Globus pallidus (tissue), 1 donor: ENCODE results near the gene CNPY4.

Experiments
- DNase-seq: peaks from one replicate; pipeline ENCODE4 v3.0.0-alpha.2; 2015; ENCODE audit warnings: low spot score

Gene CNPY4, protein sequence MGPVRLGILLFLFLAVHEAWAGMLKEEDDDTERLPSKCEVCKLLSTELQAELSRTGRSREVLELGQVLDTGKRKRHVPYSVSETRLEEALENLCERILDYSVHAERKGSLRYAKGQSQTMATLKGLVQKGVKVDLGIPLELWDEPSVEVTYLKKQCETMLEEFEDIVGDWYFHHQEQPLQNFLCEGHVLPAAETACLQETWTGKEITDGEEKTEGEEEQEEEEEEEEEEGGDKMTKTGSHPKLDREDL

DNA sequence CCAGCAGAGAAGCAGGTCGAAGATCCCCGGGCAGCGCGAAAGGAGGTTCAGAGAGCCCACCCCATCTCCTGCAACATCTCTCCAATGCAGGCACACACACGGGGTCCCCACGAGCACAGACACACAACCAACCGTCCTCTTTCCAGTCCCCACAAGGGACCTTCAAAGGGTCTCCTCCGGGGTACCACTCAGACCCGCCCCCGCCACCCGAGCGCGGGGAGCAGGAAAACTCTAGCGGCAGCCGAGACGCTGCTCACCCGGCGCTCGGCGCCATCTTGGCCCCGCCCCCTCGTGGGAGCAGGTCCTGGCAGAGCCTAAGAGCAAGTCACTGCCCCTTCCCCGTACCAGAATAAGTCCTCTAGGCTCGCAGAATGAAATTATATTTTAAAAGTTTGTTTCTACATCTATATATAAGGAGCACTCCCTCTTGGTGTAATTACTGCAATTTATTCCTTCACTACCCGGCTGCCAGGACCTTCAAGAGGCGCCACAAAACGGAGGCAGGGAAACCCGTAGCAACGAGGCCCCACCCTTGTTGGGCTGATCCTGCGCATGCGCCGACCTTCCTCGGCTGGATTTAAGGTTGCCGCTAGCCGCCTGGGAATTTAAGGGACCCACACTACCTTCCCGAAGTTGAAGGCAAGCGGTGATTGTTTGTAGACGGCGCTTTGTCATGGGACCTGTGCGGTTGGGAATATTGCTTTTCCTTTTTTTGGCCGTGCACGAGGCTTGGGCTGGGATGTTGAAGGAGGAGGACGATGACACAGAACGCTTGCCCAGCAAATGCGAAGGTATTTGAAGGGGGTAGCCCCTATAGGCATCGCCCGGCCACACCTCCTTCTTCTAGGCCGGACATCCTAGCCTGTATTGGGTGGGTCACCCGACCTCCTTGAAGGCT, at the start of gene CNPY4, which contains the start of gene TAF6:
CNPY4 (plus strand) TSS at position 563 of the 898 bp plus-strand sequence; CDS start at position 674, 111 bp downstream.
TAF6 (minus strand) TSS at position 287 of the 898 bp plus-strand sequence. CDS start 5,149 bp downstream, outside the sequence.
- DNase-seq: peak; percentile 95

DNA sequence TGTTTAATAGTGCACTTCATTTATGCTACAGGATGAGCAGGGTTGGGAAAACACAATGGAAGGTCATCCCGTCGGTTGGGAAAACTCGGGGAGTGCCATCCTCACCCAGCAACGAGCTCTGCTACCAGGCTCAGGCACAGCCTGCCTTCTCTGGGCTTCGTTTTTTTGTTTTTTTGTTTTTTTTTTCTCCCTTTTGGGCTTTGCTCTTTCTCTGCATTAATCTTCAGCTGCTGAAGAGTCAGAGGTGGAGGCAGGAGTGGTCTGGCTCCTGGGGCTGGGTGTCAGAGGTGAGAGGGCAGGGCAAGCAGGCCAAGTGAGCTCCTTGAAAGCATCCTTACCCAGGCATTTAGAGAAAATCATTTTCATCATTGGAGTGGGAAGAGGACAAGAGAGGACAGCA, 49.4 kb upstream of the CNPY4 start:
- DNase-seq: no peak

DNA sequence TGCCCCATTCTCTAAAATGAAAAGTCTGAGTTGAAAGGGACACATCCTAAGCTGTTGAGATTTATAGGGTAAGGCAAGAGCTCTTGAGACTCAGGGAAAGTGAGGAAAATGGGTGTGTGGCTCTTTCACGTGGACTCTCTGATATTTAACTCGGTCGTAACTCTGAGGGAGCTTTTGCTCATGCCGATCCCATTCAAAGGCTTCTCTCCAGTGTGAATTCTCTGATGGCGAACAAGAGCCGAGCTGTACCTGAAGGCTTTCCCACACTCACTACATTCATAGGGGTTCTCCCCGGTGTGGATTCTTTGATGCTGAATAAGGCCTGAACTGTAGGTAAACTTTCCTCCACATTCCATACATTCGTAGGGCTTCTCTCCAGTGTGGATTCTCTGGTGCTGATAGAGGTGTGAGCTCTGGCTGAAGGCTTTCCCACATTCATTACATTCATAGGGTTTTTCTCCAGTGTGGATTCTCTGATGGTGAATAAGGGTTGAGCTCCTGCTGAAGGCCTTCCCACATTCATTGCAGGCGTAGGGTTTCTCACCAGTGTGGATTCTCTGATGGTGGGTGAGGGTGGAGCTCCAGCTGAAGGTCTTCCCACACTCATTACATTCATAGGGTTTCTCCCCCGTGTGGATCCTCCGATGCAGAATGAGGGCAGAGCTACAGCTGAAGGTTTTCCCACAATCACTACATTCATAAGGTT, 48.3 kb upstream of the CNPY4 start:
- no peak for DNase-seq

DNA sequence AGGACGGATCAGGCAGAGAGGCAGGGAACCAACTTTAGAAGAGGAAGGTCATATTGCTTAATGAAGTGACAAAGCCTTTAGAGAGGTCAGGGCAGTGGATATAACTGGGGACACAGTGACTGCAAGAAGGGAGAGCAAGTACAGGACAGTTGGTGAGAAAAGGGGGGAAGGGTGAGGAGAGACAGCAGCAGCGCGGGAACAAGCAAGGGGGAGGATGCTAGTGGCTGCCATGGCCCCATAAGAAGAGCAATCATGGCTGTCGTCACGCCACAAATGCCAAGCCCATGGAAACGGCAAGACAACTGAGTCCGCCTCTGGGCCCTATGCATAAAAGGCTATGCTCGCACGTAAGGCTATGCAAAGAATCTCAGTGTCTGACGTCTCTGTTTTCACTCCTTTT, 47.0 kb upstream of the CNPY4 start:
- no peak for DNase-seq

DNA sequence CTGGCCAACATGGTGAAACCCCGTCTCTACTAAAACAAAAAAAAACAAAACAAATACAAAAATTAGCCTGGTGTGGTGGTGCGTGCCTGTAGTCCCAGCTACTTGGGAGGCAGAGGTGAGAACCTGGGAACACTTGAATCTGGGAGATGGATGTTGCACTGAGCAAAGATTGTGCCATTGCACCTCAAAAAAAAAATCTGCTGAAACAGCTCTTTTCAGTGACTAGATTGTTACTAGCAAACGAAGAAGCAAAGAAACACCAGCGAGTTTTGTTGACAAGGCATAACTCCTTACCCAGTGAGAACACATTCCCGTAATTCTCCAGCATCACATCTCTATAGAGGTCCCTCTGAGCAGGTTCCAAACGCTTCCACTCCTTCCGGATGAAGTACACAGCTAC, 44.6 kb upstream of the CNPY4 start:
- no peak for DNase-seq

DNA sequence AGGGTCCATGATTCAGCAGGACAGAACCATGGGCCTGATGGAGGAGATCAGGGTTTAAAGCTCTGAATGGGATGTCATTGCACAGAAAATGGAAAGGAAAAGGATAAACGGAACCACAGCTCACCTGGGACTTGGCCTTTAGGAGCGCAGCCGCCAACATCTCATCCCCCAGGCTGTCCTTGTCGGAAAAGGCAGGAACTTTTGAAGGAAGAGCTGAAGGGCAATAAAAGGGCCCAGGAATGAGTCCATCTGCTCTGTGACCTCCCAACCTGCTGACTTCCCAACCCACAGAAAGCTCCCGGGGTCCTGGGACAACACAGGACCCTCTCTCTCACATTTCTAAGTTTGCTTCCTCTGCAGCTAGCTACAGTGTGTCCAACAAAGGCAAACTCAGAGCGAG, 44.0 kb upstream of the CNPY4 start:
- no peak for DNase-seq

DNA sequence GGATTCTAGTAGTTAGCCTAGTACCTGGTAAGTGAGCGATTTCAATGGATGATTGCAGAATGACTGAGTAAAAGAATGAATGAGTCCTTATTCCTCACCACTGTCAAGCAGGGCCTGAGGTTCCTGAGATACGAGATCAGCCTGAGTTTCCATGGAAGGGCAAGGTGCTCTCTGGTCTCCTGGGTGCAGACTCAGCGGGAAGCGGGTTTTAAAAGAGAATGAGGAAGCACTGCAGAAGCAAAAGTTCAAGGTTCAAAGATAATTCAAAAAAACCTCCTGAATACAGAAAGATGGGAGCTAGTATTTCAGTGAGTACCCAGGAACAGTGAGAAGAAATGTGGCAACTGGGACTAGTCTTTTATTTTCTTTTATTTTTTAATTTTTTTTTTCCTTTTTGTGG, 42.2 kb upstream of the CNPY4 start:
- DNase-seq: no peak

DNA sequence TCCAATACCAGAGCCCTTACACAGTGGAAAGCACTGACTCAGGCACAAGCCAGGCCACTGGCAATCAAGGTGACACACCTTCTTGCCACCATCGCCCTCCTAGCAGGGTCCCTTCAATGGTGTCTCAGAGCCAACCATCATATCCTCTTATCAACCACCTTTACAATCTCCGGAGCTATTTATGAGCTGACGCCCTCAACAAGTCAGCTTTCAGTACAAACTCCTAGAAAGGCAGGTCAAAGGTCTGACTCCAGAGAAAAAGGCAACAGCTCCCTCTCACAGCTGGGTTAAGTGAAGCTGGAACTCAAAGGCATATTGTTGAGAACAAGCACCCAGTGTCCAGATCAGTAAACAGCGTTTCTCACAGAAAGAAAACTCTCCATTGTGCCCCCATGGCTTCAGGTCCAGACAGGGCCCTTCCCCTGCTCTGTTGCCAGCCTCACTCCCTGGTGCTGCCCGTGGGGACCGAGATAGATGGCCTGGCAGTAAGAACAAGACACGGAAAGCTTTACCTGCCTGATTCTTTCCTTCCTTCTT, 40.3 kb upstream of the CNPY4 start:
- DNase-seq: peak; percentile 94

DNA sequence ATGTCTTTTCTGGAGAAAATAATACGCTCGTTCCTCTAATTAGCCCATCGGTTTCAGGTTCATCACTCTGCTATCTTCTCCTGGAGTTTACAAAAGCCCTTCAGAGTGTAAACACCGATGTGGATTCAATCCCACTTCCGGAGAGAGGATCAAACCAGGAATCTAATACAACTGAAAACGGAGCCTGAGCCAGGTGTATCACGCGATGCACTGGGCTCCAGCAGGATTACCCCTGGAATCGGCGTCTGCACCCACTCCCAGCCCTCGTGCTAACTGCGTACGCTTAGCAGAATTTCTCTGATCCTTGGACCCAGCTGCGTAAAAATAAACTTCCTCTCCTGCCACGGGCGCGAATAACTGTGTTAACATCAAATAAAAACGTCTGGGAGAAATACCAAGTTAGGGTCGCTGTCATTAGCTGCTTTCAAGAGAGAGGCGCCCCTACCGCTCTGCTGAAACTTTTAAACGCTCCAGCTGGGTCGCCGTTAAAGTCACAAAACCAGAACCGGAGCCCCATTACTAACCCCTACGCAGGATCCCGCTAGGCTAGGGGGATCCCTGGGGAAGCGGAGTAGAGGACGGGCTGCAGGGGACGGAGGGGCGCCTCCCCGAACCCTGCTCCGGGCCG, 38.4 kb upstream of the CNPY4 start:
- no peak for DNase-seq

DNA sequence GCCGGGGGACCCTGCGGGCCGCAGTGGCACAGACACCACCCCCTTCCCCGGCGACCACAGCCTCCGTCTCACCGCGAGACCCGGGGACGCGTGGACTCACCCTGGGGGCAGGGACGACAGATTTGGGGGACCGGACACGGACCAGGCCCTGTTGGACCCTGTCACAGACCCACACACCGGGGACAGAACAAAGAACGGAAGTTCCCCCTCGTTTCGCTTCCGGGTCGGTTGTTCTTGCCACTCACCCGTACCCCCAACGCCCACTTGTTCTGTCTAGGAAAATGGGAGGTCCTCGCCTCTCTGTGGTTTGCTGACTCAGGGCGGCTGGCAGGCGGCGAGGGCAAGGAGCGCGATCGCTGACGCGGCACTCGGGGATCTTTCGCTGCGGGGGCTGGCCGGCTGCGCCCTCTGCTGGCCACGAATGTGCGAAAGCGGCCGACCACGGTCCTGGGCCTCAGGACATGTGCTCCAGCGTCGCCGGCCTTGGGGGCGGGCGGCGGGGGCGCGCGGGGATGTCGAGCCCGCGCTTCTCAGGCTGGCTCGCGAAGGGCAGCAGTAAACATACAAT, 37.8 kb upstream of the CNPY4 start, which contains the start of gene ZNF3:
ZNF3 (minus strand) TSS at position 189 of the 568 bp plus-strand sequence. CDS start 4,366 bp downstream, outside the sequence.
- DNase-seq: peak; percentile 99

DNA sequence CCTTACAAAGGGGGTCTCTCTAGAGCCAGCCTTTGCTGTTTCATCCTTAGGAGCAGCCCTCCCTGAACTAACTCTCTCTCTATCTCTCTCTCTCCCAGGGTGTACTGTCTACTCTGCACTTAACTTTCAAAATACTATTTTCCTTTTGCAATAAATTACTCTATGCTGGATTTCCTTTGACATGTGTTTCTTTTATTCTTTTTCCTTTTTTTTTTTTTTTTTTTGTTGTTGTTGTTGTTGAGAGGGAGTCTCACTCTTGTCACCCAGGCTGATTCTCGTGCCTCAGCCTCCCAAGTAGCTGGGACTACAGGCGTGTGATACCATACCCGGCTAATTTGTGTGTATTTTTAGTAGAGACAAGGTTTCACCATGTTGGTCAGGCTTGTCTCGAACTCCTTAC, 36.5 kb upstream of the CNPY4 start:
- no peak for DNase-seq

DNA sequence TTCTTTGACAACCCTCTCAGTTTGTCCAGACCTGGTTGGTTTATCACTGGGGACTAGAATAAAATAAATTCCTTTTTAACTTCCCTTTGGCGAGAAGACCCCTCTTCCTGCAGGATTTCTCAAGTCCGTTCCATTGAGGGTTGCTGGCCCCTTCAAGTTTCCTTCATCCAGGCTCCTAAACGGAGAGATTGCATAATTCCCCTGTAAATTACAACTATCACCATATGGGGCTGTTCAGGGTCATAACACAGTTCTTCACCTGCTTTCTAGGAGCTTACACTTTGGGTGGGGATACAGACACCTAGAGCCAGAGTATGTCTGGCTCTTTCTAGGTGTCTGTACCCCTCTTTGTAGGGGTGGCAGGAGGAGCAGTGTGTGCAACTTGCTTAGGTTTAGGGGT, 33.9 kb upstream of the CNPY4 start:
- no peak for DNase-seq

DNA sequence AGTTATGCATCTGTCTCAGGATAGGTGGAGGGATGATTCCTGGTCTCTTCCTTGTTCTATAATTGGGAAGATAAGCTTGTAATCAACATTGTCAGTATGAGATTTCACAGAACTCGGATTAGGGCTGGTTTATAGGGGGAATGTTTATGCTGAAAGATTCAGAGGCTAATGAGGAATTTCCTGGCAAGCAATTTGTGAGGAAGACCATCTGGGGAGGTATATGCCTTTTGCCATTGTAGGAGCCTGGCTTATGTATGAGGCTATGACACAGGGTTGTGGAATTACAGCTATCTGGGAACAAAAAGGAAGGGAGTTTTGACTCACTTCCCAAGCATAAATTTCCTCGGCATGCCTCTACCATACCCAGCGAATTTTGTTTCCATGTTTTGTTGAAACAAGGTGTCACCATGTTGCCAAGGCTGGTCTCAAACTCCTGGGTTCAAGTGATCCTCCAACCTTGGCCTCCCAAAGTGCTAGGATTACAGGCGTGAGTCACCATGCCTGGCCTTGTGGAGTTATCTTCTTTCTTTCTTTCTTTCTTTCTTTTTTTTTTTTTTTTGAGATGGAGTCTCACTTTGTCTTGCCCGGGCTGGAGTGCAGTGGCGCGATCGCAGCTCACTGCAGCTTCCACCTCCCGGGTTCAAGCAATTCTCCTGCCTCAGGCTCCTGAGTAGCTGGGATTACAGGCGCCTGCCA, 32.2 kb upstream of the CNPY4 start:
- DNase-seq: no peak

DNA sequence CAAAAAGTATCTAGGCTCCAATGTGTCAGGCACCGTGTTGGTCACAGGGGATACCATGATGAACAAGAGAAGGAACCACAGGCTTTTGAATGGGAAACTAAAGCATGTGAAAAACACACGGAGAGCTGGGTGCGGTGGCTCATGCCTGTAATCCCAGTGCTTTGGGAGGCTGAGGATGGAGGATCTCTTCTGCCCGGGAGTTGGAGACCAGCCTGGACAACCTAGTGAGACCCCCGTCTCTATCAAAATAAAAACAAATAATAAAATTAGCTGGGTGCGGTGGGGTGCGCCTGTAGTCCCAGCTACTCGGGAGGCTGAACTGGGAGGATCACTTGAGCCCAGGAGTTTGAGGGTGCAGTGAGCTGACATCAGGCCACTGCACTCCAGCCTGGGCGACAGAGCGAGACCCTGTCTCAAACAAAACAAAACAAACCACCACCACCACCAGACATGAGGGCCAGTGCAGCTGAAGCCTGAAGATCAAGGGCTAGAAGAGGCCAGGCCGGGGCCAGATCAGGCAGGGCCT, 31.3 kb upstream of the CNPY4 start:
- DNase-seq: no peak

DNA sequence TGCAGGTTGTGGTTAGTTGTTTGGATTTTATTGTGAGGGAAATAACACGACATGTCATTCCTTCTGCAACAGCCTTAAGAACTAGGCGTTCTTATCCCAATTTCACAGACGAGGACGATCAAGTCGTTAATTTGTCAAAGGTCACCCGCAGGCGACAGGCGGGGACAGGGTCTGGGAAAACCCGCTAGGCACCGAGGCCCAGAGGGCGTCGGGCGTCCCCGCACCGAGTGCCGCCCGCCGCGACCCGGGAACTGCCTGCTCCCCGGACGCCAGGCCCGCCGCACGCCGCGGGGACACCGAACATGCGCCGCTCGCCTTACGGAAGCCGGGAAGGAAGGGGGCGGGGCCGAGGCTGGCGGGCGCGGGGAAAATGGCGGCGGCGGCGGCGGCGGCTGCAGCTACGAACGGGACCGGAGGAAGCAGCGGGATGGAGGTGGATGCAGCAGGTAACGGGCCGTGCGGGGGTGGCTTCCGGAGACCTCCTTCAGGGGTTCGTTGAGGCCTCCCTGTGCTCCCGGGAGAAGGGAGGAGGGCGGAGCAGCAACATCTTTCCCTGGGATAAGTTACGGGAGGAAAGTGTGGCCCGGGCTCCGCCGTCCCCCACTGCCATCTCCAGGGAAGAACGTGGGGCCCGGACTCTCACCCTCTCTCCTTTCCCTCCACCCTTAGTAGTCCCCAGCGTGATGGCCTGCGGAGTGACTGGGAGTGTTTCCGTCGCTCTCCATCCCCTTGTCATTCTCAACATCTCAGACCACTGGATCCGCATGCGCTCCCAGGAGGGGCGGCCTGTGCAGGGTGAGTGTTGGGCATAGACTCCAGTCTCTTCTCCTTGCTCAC, 30.6 kb upstream of the CNPY4 start, which contains the start of gene COPS6:
COPS6 (plus strand) TSS at position 349 of the 837 bp plus-strand sequence; CDS start at position 371, 22 bp downstream.
- DNase-seq: peak; percentile 64

DNA sequence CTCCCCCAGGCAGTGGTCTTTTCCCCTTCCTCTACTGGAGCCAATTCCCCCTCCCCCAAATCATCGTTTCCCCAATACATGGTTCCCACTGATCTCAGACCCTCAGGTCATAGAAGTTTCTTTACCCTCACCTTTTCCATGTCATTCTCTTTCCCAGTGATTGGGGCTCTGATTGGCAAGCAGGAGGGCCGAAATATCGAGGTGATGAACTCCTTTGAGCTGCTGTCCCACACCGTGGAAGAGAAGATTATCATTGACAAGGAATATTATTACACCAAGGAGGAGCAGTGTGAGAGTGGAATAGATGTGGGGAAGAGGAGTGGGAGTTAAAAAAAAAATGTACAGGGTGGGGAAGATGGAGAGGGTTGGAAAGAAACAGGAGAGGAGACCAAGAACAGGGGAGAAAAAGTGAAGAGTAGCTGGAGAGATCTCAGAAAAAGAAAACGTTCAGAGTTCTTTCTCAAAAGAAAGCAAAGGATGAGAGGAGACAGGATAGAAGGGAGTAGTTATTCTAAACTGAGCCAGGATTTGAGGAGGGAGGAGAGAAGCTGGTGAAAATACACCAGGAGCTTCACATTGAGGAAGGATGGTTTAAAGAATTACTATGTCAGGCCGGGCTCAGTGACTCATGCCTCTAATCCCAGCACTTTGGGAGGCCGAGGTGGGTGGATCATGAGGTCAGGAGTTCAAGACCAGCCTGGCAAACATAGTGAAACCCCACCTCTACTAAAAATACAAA, 29.8 kb upstream of the CNPY4 start:
- DNase-seq: no peak

DNA sequence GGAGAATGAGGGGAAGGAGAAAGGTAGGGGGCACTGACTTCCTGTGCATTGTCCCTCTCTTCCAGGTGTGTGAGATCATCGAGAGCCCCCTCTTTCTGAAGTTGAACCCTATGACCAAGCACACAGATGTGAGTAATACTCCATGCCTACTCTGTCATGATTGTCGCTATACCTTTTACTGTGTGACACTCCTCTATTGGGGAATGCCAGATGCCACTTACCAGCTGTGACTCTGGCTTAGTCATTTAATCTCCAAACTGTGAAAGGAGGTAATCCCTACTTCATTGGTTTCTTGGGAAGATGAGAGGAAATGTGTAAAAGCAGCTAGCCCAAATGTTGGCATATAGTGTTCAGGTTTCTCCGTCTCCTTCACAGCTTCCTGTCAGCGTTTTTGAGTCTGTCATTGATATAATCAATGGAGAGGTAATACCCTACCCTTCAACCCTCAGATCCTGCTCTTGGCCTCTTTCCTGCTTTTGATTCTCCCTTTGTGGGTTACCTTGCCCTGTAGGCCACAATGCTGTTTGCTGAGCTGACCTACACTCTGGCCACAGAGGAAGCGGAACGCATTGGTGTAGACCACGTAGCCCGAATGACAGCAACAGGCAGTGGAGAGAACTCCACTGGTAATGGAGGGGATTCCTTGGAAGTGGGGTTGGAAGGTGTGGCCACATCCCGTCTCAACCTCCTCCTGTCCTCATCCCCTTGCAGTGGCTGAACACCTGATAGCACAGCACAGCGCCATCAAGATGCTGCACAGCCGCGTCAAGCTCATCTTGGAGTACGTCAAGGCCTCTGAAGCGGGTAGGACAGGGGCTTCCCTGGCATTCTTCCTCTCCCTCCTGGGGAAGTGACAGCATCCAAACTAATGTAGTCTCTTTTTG, 28.7 kb upstream of the CNPY4 start:
- no peak for DNase-seq
